Upper lobe of left lung (tissue), 4 donors: ENCODE results near the gene SPINK4.

Experiments used
- CTCF ChIP-seq, 6 experiments: fragments of 450-650 bp in 4 of 6; fragments of 200-600 bp in 2 of 6; sonication (generic) in 2 of 6; IDR thresholded peaks; one replicate each; pipeline ENCODE4 v1.5.1; 2016 to 2019; ENCODE audit warnings: antibody characterized with exemption in 6 of 6
- POLR2A ChIP-seq, 4 donors: fragments of 450-650 bp; IDR thresholded peaks; one replicate each; pipeline ENCODE4 v1.5.1; 2016 to 2017; ENCODE audit warnings: antibody characterized with exemption in 4 of 4, mild to moderate bottlenecking in 2 of 4
- POLR2AphosphoS5 ChIP-seq, 2 donors: sonication (generic); formaldehyde crosslinking; IDR thresholded peaks; one replicate each; pipeline ENCODE4 v1.5.1; 2017; ENCODE audit warnings: antibody characterized with exemption in 2 of 2

- TF ChIP-seq CTCF (IDR thresholded peaks at IDR 0.05), result no peak
- no peak for TF ChIP-seq POLR2A (IDR thresholded peaks at IDR 0.05)
- peak; percentile 48 to 61 for TF ChIP-seq POLR2AphosphoS5 (IDR thresholded peaks at IDR 0.05)
Observed at GRCh38 chr9:33233626-33234342, 6.2 kb upstream of the SPINK4 start.
